Measurements from ENCODE around the gene DNTTIP2.
"Not testable (repeated sequence)": the region's sequence is repeated elsewhere in the genome, so short reads cannot be mapped to it uniquely, and the experiment has no call there.

The DNTTIP2 gene, protein sequence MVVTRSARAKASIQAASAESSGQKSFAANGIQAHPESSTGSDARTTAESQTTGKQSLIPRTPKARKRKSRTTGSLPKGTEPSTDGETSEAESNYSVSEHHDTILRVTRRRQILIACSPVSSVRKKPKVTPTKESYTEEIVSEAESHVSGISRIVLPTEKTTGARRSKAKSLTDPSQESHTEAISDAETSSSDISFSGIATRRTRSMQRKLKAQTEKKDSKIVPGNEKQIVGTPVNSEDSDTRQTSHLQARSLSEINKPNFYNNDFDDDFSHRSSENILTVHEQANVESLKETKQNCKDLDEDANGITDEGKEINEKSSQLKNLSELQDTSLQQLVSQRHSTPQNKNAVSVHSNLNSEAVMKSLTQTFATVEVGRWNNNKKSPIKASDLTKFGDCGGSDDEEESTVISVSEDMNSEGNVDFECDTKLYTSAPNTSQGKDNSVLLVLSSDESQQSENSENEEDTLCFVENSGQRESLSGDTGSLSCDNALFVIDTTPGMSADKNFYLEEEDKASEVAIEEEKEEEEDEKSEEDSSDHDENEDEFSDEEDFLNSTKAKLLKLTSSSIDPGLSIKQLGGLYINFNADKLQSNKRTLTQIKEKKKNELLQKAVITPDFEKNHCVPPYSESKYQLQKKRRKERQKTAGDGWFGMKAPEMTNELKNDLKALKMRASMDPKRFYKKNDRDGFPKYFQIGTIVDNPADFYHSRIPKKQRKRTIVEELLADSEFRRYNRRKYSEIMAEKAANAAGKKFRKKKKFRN

GRCh38 chr1:93878889-93879586 lies at the start of gene DNTTIP2:
Gene DNTTIP2, minus strand, starts transcription at chr1:93879206. Its CDS starts 58 bp downstream, at chr1:93879148.
- peak within 1 kb of the TSS; percentile 89 for H3K4me3 ChIP-seq (ENCODE audit: low read depth, low read length)
- TF ChIP-seq CTCF (IDR thresholded peaks at IDR 0.05; ENCODE audit: borderline replicate concordance, insufficient read depth, low read depth, low read length), result no peak

DNA sequence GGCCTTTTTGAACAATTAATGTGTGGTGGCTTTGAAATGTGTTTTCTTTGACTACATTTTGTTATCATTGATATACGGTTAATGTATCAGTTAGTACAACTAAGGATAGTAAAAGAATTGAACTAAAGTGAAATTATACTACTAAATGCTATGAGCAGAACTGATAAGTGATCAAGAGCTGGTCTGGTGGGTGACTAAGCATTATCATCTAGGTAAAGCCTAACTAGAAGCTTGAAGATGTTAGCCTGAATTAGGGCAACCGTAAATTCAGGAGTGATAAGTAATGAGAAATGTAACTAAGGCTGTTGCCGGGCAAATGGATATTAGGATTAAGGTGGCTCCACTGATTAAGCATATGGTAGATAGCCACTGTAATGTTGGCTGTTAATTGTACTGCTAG lies 46.2 kb upstream of the DNTTIP2 start:
- TF ChIP-seq CTCF (IDR thresholded peaks at IDR 0.05; ENCODE audit: borderline replicate concordance, insufficient read depth, low read depth, low read length), result no peak
- no peak overlapping the region for H3K4me3 ChIP-seq (ENCODE audit: low read depth, low read length)

GRCh38 chr1:93919780-93920179 lies 40.8 kb upstream of the DNTTIP2 start:
- no peak for TF ChIP-seq CTCF (IDR thresholded peaks at IDR 0.05; ENCODE audit: borderline replicate concordance, insufficient read depth, low read depth, low read length)
- no peak overlapping the region for H3K4me3 ChIP-seq (ENCODE audit: low read depth, low read length)

- TF ChIP-seq CTCF (IDR thresholded peaks at IDR 0.05; ENCODE audit: borderline replicate concordance, insufficient read depth, low read depth, low read length), result no peak
- H3K4me3 ChIP-seq (ENCODE audit: low read depth, low read length), result no peak overlapping the region
Observed at GRCh38 chr1:93917302-93917701, 38.3 kb upstream of the DNTTIP2 start.

DNA sequence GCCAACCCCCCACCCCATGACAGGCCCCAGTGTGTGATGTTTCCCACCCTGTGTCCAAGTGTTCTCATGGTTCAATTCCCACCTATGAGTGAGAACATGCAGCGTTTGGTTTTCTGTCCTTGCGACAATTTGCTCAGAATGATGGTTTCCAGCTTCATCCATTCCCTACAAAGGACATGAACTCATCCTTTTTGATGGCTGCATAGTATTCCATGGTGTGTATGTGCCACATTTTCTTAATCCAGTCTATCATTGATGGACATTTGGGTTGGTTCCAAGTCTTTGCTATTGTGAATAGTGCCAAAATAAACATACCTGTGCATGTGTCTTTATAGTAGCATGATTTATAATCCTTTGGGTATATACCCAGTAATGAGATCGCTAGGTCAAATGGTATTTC lies 31.9 kb upstream of the DNTTIP2 start:
- H3K4me3 ChIP-seq (ENCODE audit: low read depth, low read length), result not testable (repeated sequence)

- TF ChIP-seq CTCF (IDR thresholded peaks at IDR 0.05; ENCODE audit: borderline replicate concordance, insufficient read depth, low read depth, low read length), result no peak
- no peak overlapping the region for H3K4me3 ChIP-seq (ENCODE audit: low read depth, low read length)
Observed at GRCh38 chr1:93910305-93910704, 31.3 kb upstream of the DNTTIP2 start.
